CD8-positive, alpha-beta memory T cell (primary cell): Measurements from ENCODE around the gene PYGO1. TPM values are rescaled to one million over a fixed set of nuclear protein-coding genes. Genes with fewer than 3 reads are reported as not detected.

Source experiments
- CTCF ChIA-PET: fragments of 350-600 bp; sonication (Branson Sonifier 250); formaldehyde crosslinking; loops from one replicate; lab custom pipeline; 2021; ENCODE audit warnings: antibody characterized with exemption; lab: Charles Lee
- POLR2A ChIA-PET: fragments of 350-600 bp; sonication (Branson Sonifier 250); formaldehyde crosslinking; loops from one replicate; lab custom pipeline; 2021; ENCODE audit warnings: antibody characterized with exemption; lab: Charles Lee
- DNase-seq, 5 donors: peaks; one replicate each; pipeline versions ENCODE4 v3.0.0 to v3.0.0-alpha.2; 2020 to 2022; ENCODE audit warnings: mixed read lengths in 1 of 5
- H3K27ac ChIP-seq: one replicate; pipeline ENCODE4 v1.7.0; 2013; ENCODE audit warnings: low read depth, mild to moderate bottlenecking, low read length, moderate library complexity
- H3K27me3 ChIP-seq: 2 replicates; pipeline ENCODE4 v1.7.0; 2013; ENCODE audit warnings: low read length, mild to moderate bottlenecking; ENCODE audit not compliant: insufficient read depth, poor library complexity, severe bottlenecking
- H3K36me3 ChIP-seq: 2 replicates; pipeline ENCODE4 v1.7.0; 2013; ENCODE audit warnings: mild to moderate bottlenecking, low read length, moderate library complexity; ENCODE audit not compliant: insufficient read depth
- H3K4me1 ChIP-seq: 2 replicates; pipeline ENCODE4 v1.7.0; 2013; ENCODE audit warnings: mild to moderate bottlenecking, low read length, moderate library complexity; ENCODE audit not compliant: insufficient read depth
- H3K4me3 ChIP-seq: 2 replicates; pipeline ENCODE4 v1.7.0; 2013; ENCODE audit warnings: mild to moderate bottlenecking, low read length
- H3K9me3 ChIP-seq: 2 replicates; pipeline ENCODE4 v1.7.0; 2013; ENCODE audit warnings: mild to moderate bottlenecking, low read length
- H3K27ac Mint-ChIP-seq, 8 donors: one replicate each; pipeline ENCODE4 v1.8.0; 2020 to 2021; ENCODE audit warnings: mixed read lengths in 8 of 8, mild to moderate bottlenecking in 6 of 8, inconsistent platforms in 3 of 8, moderate library complexity in 3 of 8
- H3K27me3 Mint-ChIP-seq, 2 donors: one replicate each; pipeline ENCODE4 v1.8.0; 2020 to 2021; ENCODE audit warnings: mixed read lengths in 2 of 2, mild to moderate bottlenecking in 1 of 2, moderate library complexity in 1 of 2
- H3K36me3 Mint-ChIP-seq, 3 donors: one replicate each; pipeline ENCODE4 v1.8.0; 2020 to 2021; ENCODE audit warnings: mixed read lengths in 3 of 3, inconsistent platforms in 1 of 3, mild to moderate bottlenecking in 1 of 3
- H3K4me1 Mint-ChIP-seq, 3 donors: one replicate each; pipeline ENCODE4 v1.8.0; 2020 to 2021; ENCODE audit warnings: mixed read lengths in 3 of 3, inconsistent platforms in 1 of 3, mild to moderate bottlenecking in 1 of 3
- H3K4me3 Mint-ChIP-seq, 7 donors: one replicate each; pipeline ENCODE4 v1.8.0; 2020 to 2021; ENCODE audit warnings: mixed read lengths in 7 of 7, mild to moderate bottlenecking in 6 of 7, moderate library complexity in 4 of 7, inconsistent platforms in 2 of 7
- H3K9me3 Mint-ChIP-seq, 5 donors: one replicate each; pipeline ENCODE4 v1.8.0; 2020 to 2022; ENCODE audit warnings: mixed read lengths in 5 of 5, mild to moderate bottlenecking in 3 of 5, moderate library complexity in 2 of 5, inconsistent platforms in 1 of 5
- polyA plus RNA-seq: library from polyadenylated mRNA; unstranded; fragments of 300-500 nt; fragmentation: Illumina TruSeq; gene quantifications from one replicate; pipeline ENCODE4 v1.2.3, GENCODE V29; 2021
- total RNA-seq, 2 experiments: library from RNA; stranded (reverse); gene quantifications; one replicate each; pipeline ENCODE4 v1.2.3, GENCODE V29; 2021

Gene PYGO1
- total RNA-seq (under 1 TPM in 1 of 2 experiments, not detected in 1; 0.07 TPM), polyA plus RNA-seq (not detected)

- ChIA-PET POLR2A (no interaction called here), CTCF (no interaction called here)
- peak in 3 of 5 donors; percentile 3 to 7 (median 7) for DNase-seq
- peaks cover 0 to 5% (median 0%) of the 10 kb centered on the region in 5 donors for H3K9me3 Mint-ChIP-seq
- Histone ChIP-seq H3K9me3 (no peaks in the 10 kb centered on the region), H3K27ac (no peak within 1 kb of the TSS), H3K4me1 (no peaks in the 10 kb centered on the region), H3K4me3 (no peak within 1 kb of the TSS), H3K27me3 (peaks cover 29% of the 10 kb centered on the region), H3K36me3 (no peaks in the 10 kb centered on the region)
- no peak within 1 kb of the TSS for H3K27ac Mint-ChIP-seq
- peaks cover 40 to 46% of the 10 kb centered on the region in 2 donors for H3K27me3 Mint-ChIP-seq
- H3K4me3 Mint-ChIP-seq: peak within 1 kb of the TSS; percentile 52 to 78 (median 72)
- H3K36me3 Mint-ChIP-seq: peaks cover 0 to 1% (median 0%) of the 10 kb centered on the region in 3 donors
- H3K4me1 Mint-ChIP-seq: peaks cover 0 to 7% (median 0%) of the 10 kb centered on the region in 3 donors
Observed at GRCh38 chr15:55588070-55588814, at the start of gene PYGO1. PYGO1 (minus strand) TSS chr15:55588345; CDS start chr15:55587883, 462 bp downstream.

DNA sequence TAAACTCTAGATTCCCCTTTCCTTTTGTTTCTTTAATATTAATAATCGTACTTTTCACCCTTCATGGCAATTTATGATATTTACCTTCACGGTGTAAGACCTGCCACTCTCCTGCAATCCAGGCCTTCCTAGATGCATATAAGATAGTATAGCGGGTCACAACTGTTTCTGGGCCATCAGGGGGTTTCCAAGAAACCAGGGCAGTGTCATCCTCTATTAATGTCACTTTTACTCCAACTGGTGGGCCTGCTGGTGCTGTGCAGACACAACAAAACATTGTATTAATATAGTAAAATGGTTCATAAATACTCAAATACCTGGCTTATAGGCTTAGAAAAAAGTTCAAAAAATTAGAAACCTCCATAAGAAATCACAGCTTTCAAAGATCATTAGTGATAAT is 48.9 kb upstream of the PYGO1 start:
- no peak for DNase-seq
- Histone ChIP-seq H3K4me3 (no peak overlapping the region), H3K27ac (no peak overlapping the region), H3K36me3 (no peaks in the 10 kb centered on the region), H3K9me3 (no peaks in the 10 kb centered on the region), H3K27me3 (no peaks in the 10 kb centered on the region), H3K4me1 (no peaks in the 10 kb centered on the region)
- Mint-ChIP-seq H3K27ac (no peak overlapping the region), H3K9me3 (no peaks in the 10 kb centered on the region), H3K27me3 (peaks cover 9 to 21% of the 10 kb centered on the region in 2 donors), H3K36me3 (no peaks in the 10 kb centered on the region), H3K4me3 (no peak overlapping the region), H3K4me1 (no peaks in the 10 kb centered on the region)
- CTCF ChIA-PET: no interaction called here
- POLR2A ChIA-PET: no interaction called here

DNA sequence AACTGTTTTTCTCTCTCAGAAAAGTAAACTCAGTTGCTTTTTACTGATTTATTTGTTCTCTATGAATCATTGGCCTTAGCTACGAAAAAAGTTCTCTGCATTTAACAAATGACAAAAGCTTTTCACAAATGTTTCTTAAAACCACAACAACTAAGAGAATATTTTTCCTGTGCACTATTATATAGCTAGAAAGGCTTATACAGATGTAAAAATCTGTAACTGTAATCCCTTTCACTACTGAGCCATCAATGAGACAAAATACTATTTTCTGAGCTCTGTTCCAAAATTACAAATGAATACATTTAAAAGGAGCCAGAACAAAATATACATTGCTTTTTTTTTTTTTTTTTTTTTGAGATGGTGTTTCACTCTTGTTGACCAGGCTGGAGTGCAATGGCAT is 45.6 kb upstream of the PYGO1 start:
- ChIA-PET CTCF (no interaction called here), POLR2A (no interaction called here)
- Mint-ChIP-seq H3K4me1 (no peaks in the 10 kb centered on the region), H3K4me3 (no peak overlapping the region), H3K36me3 (no peaks in the 10 kb centered on the region), H3K27me3 (peaks cover 3 to 20% of the 10 kb centered on the region in 2 donors), H3K9me3 (no peaks in the 10 kb centered on the region), H3K27ac (no peak overlapping the region)
- Histone ChIP-seq H3K27me3 (no peaks in the 10 kb centered on the region), H3K4me1 (no peaks in the 10 kb centered on the region), H3K27ac (no peak overlapping the region), H3K4me3 (no peak overlapping the region), H3K9me3 (no peaks in the 10 kb centered on the region), H3K36me3 (no peaks in the 10 kb centered on the region)
- DNase-seq: no peak

- Histone ChIP-seq H3K36me3 (no peaks in the 10 kb centered on the region), H3K4me3 (no peak overlapping the region), H3K27me3 (no peaks in the 10 kb centered on the region), H3K27ac (no peak overlapping the region), H3K9me3 (no peaks in the 10 kb centered on the region), H3K4me1 (no peaks in the 10 kb centered on the region)
- no peaks in the 10 kb centered on the region for H3K36me3 Mint-ChIP-seq
- H3K4me1 Mint-ChIP-seq: no peaks in the 10 kb centered on the region
- no peaks in the 10 kb centered on the region for H3K9me3 Mint-ChIP-seq
- ChIA-PET POLR2A (no interaction called here), CTCF (no interaction called here)
- H3K27ac Mint-ChIP-seq: no peak overlapping the region
- peaks cover 3 to 20% of the 10 kb centered on the region in 2 donors for H3K27me3 Mint-ChIP-seq
- DNase-seq: no peak
- no peak overlapping the region for H3K4me3 Mint-ChIP-seq
Observed at GRCh38 chr15:55632434-55632833, 44.3 kb upstream of the PYGO1 start.

- no peak overlapping the region for H3K4me3 ChIP-seq
- Mint-ChIP-seq H3K9me3 (no peaks in the 10 kb centered on the region), H3K4me1 (no peaks in the 10 kb centered on the region), H3K27ac (no peak overlapping the region), H3K27me3 (peaks cover 3 to 18% of the 10 kb centered on the region in 2 donors), H3K4me3 (no peak overlapping the region), H3K36me3 (no peaks in the 10 kb centered on the region)
- CTCF ChIA-PET: no interaction called here
- H3K36me3 ChIP-seq: no peaks in the 10 kb centered on the region
- H3K27me3 ChIP-seq: no peaks in the 10 kb centered on the region
- POLR2A ChIA-PET: no interaction called here
- no peak overlapping the region for H3K27ac ChIP-seq
- DNase-seq: no peak
- no peaks in the 10 kb centered on the region for H3K9me3 ChIP-seq
- H3K4me1 ChIP-seq: no peaks in the 10 kb centered on the region
Observed at GRCh38 chr15:55630858-55631257, 42.7 kb upstream of the PYGO1 start.

DNA sequence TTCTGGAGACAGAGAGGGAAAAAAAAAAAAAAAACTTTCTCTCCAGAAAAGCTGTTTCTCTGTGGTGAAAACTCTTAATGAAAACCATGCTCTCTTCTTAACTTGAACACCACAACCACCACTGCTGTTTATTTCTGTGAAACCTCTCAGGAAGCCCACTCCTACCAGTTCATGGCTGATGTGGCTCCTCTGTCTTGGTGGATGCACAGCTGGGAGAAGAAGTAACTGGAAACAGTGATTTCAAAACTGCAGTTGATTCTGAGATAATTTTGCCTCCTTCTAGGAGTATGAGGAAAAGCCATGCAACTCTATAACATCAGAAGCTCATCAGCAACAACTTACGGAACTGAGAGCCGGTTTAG is 40.2 kb upstream of the PYGO1 start:
- H3K36me3 ChIP-seq: no peaks in the 10 kb centered on the region
- no peaks in the 10 kb centered on the region for H3K27me3 ChIP-seq
- Mint-ChIP-seq H3K9me3 (no peaks in the 10 kb centered on the region), H3K4me3 (no peak overlapping the region), H3K36me3 (no peaks in the 10 kb centered on the region), H3K4me1 (no peaks in the 10 kb centered on the region), H3K27me3 (peaks cover 0 to 18% of the 10 kb centered on the region in 2 donors), H3K27ac (no peak overlapping the region)
- no peak overlapping the region for H3K27ac ChIP-seq
- POLR2A ChIA-PET: no interaction called here
- no peak for DNase-seq
- CTCF ChIA-PET: no interaction called here
- no peaks in the 10 kb centered on the region for H3K9me3 ChIP-seq
- no peaks in the 10 kb centered on the region for H3K4me1 ChIP-seq
- no peak overlapping the region for H3K4me3 ChIP-seq

DNA sequence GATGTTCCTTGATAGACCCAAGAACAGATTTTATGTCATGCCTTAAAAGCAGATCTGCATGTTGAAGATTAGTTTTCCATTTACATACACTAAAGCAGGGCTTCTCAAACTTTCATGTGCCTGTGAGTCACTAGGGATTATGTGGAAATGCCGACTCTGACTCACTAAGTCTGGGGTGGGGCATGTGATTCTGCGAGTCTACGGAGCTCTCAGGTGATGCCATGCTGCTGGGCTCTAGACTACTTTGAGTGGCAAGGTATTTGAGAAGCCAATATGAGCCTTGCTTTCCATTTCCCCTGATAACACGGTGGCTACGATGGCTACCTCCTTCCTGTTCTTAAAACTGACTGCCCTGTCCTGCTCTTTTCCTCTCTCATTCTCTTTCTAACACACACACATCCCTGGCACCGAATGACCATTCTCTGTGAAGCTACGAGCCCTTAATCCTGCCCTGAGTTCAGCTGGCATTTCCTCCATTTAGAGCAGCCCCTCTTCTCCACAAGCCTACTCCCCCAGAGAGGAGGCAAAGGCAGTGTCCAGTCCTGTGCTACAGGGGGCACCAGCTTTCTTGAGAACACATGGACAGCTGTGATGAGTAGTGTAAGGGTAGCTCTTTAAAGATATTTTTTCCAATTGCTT is 39.7 kb upstream of the PYGO1 start:
- no peak overlapping the region for H3K27ac Mint-ChIP-seq
- Histone ChIP-seq H3K4me3 (no peak overlapping the region), H3K9me3 (no peaks in the 10 kb centered on the region), H3K4me1 (no peaks in the 10 kb centered on the region), H3K27me3 (no peaks in the 10 kb centered on the region), H3K27ac (no peak overlapping the region), H3K36me3 (no peaks in the 10 kb centered on the region)
- H3K36me3 Mint-ChIP-seq: no peaks in the 10 kb centered on the region
- no peaks in the 10 kb centered on the region for H3K4me1 Mint-ChIP-seq
- no peaks in the 10 kb centered on the region for H3K9me3 Mint-ChIP-seq
- CTCF ChIA-PET: no interaction called here
- DNase-seq: no peak
- POLR2A ChIA-PET: no interaction called here
- peaks cover 0 to 17% of the 10 kb centered on the region in 2 donors for H3K27me3 Mint-ChIP-seq
- H3K4me3 Mint-ChIP-seq: no peak overlapping the region

- no peaks in the 10 kb centered on the region for H3K9me3 Mint-ChIP-seq
- peaks cover 6 to 34% of the 10 kb centered on the region in 2 donors for H3K27me3 Mint-ChIP-seq
- H3K36me3 Mint-ChIP-seq: no peaks in the 10 kb centered on the region
- no peak overlapping the region for H3K4me3 Mint-ChIP-seq
- no peaks in the 10 kb centered on the region for H3K4me1 ChIP-seq
- CTCF ChIA-PET: no interaction called here
- H3K4me3 ChIP-seq: no peak overlapping the region
- no peaks in the 10 kb centered on the region for H3K36me3 ChIP-seq
- no peaks in the 10 kb centered on the region for H3K4me1 Mint-ChIP-seq
- H3K27me3 ChIP-seq: no peaks in the 10 kb centered on the region
- POLR2A ChIA-PET: no interaction called here
- no peak overlapping the region for H3K27ac Mint-ChIP-seq
- H3K9me3 ChIP-seq: no peaks in the 10 kb centered on the region
- H3K27ac ChIP-seq: no peak overlapping the region
- no peak for DNase-seq
Observed at GRCh38 chr15:55619783-55620182, 31.6 kb upstream of the PYGO1 start.
